Astrocyte of the cerebellum (primary cell): ENCODE results near the gene LAPTM5.

Experiments
- DNase-seq: peaks from one replicate; pipeline ENCODE4 v3.0.0-alpha.2; 2011; ENCODE audit warnings: low read depth
- H3K4me3 ChIP-seq: 2 replicates; pipeline ENCODE4 v1.5.1; 2011; ENCODE audit warnings: mild to moderate bottlenecking, low read depth, low read length, moderate library complexity
- in situ Hi-C: cut with HindIII; loops from 2 replicates; pipeline ENCODE4 v1.10.0; 2017; ENCODE audit warnings: low sequenced_read_pairs
- TF ChIP-seq, protein P1 (sequence below): IDR thresholded peaks from 2 replicates; pipeline ENCODE4 v1.5.1; 2012; ENCODE audit warnings: low read length, low read depth, moderate library complexity, mild to moderate bottlenecking; ENCODE audit errors: missing control alignments

Gene LAPTM5

DNA sequence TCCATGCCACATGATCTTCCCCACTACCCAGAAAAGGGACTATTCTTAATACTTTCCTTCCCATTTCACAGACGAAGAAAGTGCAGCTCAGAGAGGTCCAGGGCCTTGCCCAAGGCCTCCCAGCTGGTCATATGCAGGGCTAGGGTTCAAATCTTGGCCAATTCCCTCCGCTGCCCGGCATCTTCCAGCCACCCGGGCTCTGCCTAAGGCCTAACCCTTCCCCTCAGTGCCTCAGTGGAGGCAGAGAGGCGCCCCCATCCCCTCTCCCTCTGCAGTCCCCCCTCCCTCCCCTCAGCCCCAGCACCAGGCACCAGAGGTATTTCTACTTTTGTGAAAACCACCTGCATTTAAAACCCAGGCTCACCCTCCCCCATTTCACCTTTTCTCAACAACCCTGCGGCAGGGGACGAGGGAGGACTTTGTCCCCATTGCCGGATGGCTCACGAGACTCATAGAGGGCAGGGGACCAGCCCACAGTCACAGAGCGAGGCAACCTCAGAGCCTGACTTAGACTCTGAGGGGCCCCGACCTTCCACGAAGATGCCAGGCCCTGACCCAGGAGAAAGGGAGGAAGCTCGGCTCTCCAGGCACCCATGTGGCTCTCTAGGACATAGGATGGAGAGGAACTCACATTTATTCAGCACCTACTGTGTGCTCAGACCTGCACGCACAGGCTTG is 12.3 kb downstream of the LAPTM5 start:
- in situ Hi-C loops = no loop called here
- TF ChIP-seq, protein P1, sequence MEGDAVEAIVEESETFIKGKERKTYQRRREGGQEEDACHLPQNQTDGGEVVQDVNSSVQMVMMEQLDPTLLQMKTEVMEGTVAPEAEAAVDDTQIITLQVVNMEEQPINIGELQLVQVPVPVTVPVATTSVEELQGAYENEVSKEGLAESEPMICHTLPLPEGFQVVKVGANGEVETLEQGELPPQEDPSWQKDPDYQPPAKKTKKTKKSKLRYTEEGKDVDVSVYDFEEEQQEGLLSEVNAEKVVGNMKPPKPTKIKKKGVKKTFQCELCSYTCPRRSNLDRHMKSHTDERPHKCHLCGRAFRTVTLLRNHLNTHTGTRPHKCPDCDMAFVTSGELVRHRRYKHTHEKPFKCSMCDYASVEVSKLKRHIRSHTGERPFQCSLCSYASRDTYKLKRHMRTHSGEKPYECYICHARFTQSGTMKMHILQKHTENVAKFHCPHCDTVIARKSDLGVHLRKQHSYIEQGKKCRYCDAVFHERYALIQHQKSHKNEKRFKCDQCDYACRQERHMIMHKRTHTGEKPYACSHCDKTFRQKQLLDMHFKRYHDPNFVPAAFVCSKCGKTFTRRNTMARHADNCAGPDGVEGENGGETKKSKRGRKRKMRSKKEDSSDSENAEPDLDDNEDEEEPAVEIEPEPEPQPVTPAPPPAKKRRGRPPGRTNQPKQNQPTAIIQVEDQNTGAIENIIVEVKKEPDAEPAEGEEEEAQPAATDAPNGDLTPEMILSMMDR = no peak
- H3K4me3 ChIP-seq = no peak overlapping the region
- no peak for DNase-seq

DNA sequence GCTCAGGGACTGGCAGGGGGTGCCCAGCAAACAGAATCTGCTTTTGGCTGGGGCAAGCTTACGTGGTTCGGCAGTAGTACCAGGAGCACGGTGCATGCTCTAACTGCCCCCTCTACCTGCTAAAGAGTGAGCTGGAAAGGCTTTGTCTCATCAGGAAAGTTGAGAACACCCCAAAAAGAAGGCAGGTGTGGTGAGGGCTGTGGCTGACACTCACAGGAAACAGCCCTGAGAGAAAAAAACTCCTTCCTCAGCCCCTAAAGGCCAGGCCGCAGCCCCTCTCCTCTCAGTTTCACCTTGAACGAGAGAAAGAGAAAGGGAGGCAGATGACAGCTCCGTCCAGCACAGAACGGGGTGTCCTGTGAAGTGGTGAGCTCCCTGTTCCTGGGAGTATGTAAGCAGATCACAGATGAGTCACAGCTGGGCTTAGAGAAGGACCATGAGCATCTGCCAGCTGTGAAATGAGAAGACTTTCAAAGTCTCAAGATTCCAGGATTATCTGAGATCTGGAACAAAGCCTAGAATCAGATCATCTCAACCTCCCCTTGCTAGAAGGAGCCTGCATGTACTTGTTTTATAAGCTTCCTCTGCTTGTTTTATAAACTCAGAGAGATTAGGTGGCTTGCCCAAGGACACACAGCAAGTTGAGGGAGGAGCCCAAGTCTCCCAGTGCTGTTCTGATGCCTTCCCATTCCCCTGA is 13.4 kb downstream of the LAPTM5 start:
- in situ Hi-C loops = no loop called here
- no peak for DNase-seq
- TF ChIP-seq, protein P1 = no peak
- H3K4me3 ChIP-seq = no peak overlapping the region

DNA sequence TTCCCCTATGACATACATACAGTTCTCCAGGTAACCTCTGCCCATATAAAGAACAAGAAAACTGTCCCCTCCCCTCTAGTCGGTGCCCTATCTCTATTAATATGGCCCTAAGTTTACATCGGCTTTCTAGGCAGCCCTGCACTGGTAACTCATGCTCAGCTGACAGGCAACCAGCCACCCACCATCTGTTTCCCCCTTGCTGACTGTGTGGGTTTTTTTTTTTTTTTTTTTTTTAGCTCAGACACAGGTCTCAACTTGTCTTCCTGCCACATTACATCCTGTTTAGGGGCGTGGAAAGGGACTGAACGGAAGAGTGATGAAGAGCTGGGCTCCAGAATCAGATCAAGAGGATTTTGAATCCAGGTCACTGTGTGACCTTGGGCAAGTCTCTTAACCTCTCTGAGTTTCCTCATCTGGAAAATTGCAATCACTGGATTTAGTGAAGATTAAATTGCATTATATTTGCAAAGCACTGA is 14.0 kb downstream of the LAPTM5 start:
- H3K4me3 ChIP-seq = no peak overlapping the region
- TF ChIP-seq, protein P1 = no peak
- in situ Hi-C loops = no loop called here
- no peak for DNase-seq

DNA sequence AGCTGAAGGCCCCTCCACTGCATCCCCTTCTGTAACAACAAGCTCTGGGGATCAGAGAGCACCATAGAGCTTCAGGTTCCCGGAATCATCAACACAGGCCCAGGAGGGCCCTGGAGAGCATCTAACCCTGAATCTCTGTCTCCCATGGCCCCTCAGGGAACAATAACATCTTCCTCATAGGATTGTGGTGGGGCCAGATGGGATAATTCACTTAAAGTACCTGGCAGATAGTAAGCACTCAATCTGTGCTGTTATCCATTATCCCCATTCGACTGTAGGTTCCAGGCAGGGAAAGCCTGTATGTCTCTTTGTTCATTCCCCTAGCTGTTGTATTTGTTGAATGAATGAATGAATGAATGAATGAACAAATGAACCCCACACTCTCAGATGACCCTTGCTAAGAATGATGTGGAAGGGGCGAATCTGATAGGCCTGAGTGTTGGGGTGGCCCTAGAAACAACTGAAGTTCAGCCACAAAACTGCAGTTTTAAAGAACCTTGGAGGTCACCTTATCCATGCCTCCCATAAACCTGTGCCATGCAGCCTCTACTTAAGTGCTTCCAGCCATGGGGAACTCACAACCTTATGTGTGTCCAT is 14.5 kb downstream of the LAPTM5 start:
- TF ChIP-seq, protein P1 = no peak
- DNase-seq = no peak
- in situ Hi-C loops = no loop called here
- no peak overlapping the region for H3K4me3 ChIP-seq

DNA sequence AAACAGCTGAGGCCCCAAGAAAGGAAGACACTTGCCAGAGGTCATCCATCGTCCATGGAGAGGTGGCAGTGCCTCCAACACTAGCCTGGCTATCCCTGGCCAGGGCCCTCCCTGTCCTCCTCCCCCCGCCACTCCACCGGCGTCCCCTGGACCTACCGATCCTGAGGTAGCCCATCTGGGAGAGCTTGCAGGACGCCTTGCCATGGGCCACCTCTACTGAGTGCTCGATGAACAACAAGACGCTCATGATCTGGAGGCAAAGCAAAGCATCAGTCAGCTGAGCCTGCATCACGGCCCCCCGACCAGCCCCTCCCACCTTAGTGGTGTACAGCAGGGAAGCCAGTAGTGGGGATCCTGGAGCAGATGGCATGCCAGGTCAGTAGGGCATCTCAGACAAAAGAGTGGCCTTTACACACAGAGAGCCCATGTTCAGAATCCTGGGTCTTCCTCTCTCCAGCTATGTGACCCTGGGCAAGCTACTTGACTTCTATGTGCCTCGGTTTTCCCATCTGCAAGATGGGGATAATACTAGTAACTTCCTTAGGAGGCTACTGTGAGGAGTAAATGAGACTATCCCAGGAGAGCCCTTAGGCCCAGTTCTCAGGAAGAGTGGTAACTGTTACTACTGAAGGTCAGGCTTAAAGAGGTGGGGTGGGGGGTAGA is 15.1 kb downstream of the LAPTM5 start:
- in situ Hi-C loops = no loop called here

More for the DNA sequence above, 15.1 kb downstream of the LAPTM5 start:
- TF ChIP-seq, protein P1 = no peak
- DNase-seq = no peak
- H3K4me3 ChIP-seq = no peak overlapping the region
